UCSD-AML1 (cell line): ENCODE results near the gene KLF6.
A peak's percentile ranks its signal among the peaks of the same experiment; 100 is the strongest.

Source experiments
- DNase-seq: peaks from one replicate; lab custom pipeline; 2025; ENCODE audit not compliant: unreplicated experiment; lab: John Stamatoyannopoulos, UW

The KLF6 gene

DNA sequence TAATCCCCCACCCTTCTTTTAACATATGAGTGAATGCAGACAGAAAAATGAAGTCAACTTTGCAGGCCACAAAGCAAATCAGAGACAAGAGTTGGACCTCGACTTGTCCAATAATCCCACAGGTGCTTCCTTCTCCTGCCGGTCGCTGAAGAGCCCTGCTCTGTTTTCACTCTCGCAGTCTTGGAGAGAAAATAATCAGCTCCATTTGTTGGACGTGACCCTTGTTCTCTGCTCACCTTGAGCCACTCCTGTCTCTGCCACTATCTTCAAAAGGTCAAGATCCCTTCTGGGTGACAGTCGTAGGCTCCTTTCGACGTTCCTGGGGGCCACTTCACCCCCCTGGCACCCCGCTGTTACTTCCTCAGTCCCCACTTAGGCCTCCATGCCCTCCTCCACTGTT, 2.8 kb upstream of the KLF6 start:
- DNase-seq = no peak

DNA sequence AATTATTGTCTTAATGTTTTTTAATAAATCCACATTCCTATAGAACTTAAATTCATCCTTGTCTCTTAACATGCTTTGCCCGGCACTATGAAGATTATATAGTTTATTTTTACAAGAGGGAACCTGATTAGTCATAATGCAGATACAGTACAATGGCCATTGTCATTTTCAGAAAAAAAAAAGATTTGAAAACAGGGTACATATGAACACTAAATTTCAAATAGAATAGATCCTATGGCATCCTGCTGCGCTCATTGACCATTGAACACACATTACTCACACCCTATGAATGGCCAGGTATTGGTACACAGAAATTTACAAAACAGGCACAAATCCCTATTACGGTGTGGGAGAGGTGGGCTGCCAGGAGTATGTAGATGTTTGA, 2.0 kb upstream of the KLF6 start:
- DNase-seq = no peak

- DNase-seq = no peak
These were observed 1.4 kb upstream of the KLF6 start for GRCh38 chr10:3786295-3787015.

- DNase-seq = peak; percentile 52
These were observed 852 bp upstream of the KLF6 start for GRCh38 chr10:3785851-3786271.

- DNase-seq = peak; percentile 98
These were observed 342 bp upstream of the KLF6 start for GRCh38 chr10:3785251-3785850.

DNA sequence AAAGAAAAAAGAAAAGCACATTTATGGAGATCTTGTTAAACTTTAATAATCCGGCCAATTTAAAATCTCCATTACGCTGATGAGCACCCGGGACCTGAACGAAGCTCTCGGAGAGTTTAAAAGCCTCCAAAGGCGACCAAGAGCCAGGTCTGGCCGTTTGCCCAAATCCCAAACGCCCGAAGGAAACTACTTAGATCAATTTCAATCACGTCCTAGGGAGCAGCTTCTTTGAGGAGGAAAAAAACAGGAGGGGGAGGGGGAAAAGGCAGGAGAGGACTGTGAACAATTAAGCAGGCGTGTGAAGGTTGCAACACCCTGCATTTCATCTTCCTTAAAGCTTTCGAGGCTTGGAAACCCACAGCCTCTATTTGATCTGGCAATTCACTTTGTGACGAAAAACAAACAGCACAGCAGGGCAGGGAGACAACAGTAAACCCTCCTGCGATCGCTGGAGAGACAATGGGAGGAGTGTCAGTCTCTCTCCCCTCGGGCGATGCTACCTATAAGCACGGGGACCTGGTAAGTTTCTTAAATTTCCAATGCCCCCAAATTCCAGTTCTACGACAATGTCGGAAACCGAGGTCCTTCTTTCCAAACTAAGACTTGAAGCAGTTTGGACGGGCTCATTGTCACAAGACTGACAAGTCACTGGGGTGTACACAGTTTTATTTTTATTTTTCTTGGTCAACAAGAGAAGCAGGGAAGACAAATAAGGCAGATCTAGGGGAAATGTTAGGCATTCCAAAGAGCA, 1.2 kb downstream of the KLF6 start:
- DNase-seq = no peak

DNA sequence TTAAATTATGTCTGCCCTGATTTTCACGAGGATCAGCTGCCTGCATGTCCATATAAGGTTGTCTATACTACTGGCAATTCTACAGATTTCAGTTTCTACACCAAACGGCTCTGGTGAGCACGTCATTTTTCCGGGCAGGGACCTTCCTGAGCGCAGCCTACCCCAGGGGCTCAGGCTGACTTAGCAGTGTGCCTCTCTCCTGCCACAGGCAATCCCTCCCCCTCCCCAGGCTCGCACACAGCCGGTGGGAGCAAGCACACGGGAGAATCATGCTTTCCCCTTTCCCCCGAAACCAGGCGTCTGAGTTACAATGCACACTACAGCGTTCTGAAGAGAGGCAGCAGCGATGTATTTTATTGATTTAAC, 1.7 kb downstream of the KLF6 start:
- peak; percentile 32 for DNase-seq

- peak; percentile 44 for DNase-seq
These were observed 2.3 kb downstream of the KLF6 start for GRCh38 chr10:3782451-3783315.

DNA sequence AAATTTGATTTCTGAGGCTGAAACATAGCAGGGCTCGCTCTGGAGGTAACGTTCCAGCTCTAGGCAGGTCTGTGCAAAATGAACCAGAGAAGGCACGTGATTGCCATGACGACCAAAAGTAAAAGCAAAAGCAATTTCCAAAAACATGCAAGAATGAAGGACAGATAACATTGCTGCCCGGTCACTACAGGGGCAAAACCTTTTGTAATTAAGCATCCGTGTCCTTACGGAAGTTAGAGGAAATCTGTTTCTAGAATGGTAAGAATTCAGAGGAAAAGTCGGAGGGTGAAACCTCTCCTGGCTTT, 2.9 kb downstream of the KLF6 start:
- no peak for DNase-seq

GRCh38 chr10:3781468-3782145, 3.4 kb downstream of the KLF6 start:
- DNase-seq = peak; percentile 48

- no peak for DNase-seq
These were observed 4.1 kb downstream of the KLF6 start for GRCh38 chr10:3780771-3781467.

DNA sequence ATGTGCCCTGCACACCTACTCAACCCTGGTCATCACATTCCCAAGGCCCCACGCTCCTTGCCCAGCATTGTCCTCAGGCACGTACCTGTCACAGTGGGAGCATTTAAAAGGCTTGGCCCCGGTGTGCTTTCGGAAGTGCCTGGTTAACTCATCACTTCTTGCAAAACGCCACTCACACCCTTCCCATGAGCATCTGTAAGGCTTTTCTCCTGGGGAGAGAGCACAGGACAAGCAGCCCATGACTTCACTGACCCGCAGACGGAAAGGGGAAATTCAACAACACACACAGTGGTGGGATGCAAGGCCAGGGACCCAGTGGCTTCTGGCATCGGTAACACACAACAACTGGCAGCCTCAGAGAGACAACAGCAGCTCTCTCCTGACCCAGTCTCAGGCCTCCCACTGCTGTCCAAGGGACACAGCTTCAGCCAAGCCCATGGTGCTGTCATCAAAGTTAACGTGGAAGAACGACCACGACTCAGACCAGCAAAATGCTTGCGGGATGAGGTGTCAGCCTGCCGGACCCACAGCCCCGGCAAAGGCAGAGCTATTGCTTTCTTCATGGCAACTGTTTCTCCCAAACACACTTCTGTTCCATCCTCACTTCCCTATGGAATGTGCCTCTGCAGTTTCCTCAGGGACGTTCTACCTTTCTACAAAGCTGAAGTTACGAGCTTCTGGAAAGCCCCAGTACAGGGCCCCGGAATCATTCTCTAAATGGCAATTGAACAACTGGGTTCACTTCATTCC, 4.8 kb downstream of the KLF6 start:
- DNase-seq = no peak

DNA sequence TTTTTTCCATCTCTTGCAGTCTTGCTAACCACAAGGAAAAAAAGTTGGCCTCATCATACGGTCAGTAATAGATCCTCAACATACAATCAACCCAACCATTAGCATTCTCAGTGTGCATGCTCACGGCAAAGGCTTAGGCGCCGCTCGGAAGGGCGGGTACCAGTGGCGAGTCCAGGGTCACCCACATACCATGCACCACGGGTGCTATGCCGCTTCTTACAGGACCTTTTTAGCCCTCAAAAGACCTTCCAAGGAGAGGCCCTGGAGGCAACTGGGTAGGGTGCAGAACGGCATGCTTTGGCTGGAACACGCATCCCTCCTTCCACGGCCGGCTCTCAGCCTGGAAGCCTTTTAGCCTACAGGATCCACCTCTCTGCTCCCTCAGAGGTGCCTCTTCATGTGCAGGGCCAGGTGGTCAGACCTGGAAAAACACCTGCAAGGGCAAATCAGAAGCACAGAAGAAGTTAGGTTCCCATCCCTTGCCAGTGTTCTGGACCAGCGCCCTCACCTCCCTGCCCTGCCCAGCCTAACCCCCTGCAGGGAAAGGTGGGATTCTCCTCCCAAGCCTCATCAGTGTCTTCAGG, 5.8 kb downstream of the KLF6 start:
- no peak for DNase-seq

DNA sequence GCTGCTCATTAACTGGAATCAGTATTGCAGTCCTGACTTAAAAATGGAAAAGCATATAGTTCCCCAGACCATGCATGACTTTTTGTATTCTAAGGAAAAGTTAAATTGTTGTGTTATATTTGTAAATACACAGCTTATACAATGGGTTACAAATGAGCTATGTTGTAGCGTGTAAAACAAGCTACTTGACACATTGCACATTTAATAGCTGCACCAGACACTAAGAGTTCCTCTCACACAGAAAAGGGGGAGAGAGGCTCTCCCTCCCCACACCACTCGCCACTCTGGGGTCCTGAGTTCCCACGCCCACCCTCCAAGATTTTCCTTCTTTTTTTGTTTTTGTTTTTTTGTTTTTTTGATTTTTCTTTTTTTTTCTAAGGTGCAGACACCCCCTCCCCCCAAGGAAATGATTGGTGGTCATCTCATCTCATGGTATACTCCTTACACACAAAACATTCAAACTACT, 6.3 kb downstream of the KLF6 start:
- no peak for DNase-seq

DNA sequence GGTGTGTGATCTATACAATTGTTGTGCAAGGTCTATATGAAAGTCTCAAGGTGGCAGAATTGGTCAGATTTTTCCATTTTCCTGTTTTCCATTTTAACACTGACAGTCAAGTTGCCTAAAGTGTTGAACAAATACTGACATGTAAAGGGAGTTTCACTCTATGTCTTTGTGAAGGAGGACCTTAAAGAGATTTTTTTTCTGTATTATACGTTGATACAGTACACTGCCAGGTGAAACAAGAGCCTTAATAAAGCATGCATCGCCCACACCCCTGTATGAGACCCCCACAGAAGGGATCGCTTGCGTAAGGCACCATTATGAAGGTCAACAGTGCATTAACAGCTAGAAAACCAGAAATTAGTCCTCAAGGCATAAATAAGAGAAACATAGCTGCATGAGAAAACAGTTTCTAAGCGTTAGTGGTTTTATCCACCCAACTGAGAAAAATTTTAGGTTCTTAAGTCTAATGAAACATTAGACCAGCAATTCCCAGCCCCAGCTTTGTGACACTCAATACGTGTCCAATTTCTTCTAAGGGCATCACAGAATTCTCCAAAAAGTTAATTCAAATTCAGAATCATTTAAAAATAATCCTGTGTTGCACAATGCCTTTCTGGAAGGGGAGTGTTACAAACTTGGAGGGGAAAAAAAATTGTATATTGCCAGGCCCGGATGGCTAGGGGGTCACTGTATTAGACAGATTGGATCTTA, 6.9 kb downstream of the KLF6 start:
- DNase-seq = no peak

- no peak for DNase-seq
These were observed 8.0 kb downstream of the KLF6 start for GRCh38 chr10:3776796-3777571.

GRCh38 chr10:3775696-3776551, 9.1 kb downstream of the KLF6 start:
- no peak for DNase-seq
